ENCODE results near the gene NOP14.

GRCh38 chr4:2933566-2934076 is 29.6 kb downstream of the NOP14 start:
- TF ChIP-seq CTCF (IDR thresholded peaks at IDR 0.05) (no peak), POLR2A (IDR thresholded peaks at IDR 0.05) (no peak)

Data from stomach (tissue), 4 donors.